Uterus (tissue), 2 donors: Measurements from ENCODE around the gene RPS5.

Experiments
- POLR2A ChIP-seq, 2 donors: fragments of 450-650 bp; IDR thresholded peaks; one replicate each; pipeline ENCODE4 v1.6.1; 2016; ENCODE audit warnings: antibody characterized with exemption in 2 of 2, mild to moderate bottlenecking in 1 of 2, moderate library complexity in 1 of 2
- TF ChIP-seq, protein P1 (sequence below), 4 experiments: fragments of 200-600 bp in 2 of 4; fragments of 450-650 bp in 2 of 4; sonication (generic) in 2 of 4; IDR thresholded peaks; one replicate each; pipeline ENCODE4 v1.5.1; 2016 to 2019; ENCODE audit warnings: antibody characterized with exemption in 4 of 4, mild to moderate bottlenecking in 2 of 4, moderate library complexity in 1 of 4

DNA sequence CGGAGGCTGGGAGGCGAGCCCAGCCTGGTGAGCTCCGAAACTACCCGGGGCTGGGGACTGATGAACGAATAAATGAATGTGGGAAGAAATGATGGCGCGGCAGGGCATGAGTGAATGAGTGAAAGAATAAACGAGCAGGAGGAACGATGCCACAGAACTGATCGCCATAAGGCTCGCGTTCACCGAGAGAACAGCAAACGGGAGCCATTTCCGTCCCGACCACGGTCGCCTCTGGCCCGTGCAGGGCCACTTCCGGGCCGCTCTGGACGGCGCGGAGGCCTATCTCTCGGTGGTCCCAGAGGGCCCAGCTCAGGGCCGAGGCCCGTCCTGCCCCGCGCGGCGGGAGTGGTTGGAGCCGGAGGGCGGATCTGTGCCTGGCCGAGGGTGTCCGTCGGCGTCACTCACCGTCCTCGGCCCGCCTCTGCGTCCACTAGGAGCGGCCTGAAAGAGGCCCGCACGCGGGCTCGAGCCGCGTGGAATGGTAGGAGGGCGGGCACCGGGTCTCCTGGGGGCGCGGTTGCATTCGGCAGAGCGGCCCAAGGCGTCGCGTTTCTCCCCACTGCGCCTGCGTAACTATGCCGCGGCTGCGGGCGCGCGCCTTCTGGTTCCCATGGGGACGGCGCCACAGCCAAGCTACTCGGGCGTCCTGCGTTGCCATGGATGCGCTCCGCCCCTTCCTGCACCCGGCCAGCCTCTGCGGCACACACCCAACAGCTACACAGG is 24.6 kb upstream of the RPS5 start, which contains the start of gene ZNF497:
- TF ChIP-seq, protein P1, sequence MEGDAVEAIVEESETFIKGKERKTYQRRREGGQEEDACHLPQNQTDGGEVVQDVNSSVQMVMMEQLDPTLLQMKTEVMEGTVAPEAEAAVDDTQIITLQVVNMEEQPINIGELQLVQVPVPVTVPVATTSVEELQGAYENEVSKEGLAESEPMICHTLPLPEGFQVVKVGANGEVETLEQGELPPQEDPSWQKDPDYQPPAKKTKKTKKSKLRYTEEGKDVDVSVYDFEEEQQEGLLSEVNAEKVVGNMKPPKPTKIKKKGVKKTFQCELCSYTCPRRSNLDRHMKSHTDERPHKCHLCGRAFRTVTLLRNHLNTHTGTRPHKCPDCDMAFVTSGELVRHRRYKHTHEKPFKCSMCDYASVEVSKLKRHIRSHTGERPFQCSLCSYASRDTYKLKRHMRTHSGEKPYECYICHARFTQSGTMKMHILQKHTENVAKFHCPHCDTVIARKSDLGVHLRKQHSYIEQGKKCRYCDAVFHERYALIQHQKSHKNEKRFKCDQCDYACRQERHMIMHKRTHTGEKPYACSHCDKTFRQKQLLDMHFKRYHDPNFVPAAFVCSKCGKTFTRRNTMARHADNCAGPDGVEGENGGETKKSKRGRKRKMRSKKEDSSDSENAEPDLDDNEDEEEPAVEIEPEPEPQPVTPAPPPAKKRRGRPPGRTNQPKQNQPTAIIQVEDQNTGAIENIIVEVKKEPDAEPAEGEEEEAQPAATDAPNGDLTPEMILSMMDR (IDR thresholded peaks at IDR 0.05) = peak in 2 of 4 experiments; percentile 10 to 26
- peak in 1 of 2 donors; percentile 78 for TF ChIP-seq POLR2A (IDR thresholded peaks at IDR 0.05)
